HEK293T (cell line): ENCODE results near the gene AP3S2.
"Not testable (repeated sequence)": the region's sequence is repeated elsewhere in the genome, so short reads cannot be mapped to it uniquely, and the experiment has no call there.

ENCODE experiments used
- CTCF ChIA-PET: fragments of 350-600 bp; formaldehyde crosslinking; extraction: SDS; loops from one replicate; lab custom pipeline; 2021; ENCODE audit warnings: antibody characterized with exemption, inconsistent platforms; lab: Yijun Ruan, JAX
- POLR2A ChIA-PET: fragments of 350-600 bp; formaldehyde crosslinking; extraction: SDS; loops from one replicate; lab custom pipeline; 2020; ENCODE audit warnings: antibody characterized with exemption, inconsistent platforms; lab: Yijun Ruan, JAX
- DNase-seq: peaks from one replicate; pipeline ENCODE4 v3.0.0; 2012; ENCODE audit warnings: mixed read lengths; ENCODE audit errors: extremely low spot score
- ARNT ChIP-seq: fragments of 450-650 bp; IDR thresholded peaks from 2 replicates; pipeline ENCODE4 v1.6.1; 2017; ENCODE audit warnings: mild to moderate bottlenecking
- BHLHE40 ChIP-seq: fragments of 450-650 bp; IDR thresholded peaks from 2 replicates; pipeline ENCODE4 v1.6.1; 2016; ENCODE audit warnings: mild to moderate bottlenecking, moderate library complexity, borderline replicate concordance
- CTBP1 ChIP-seq: fragments of 450-650 bp; IDR thresholded peaks from 2 replicates; pipeline ENCODE4 v1.6.1; 2016; ENCODE audit warnings: borderline replicate concordance
- ELF4 ChIP-seq: fragments of 450-650 bp; IDR thresholded peaks from 2 replicates; pipeline ENCODE4 v1.6.1; 2017; ENCODE audit warnings: antibody characterized with exemption
- FOXA1 ChIP-seq: fragments of 450-650 bp; IDR thresholded peaks from 2 replicates; pipeline ENCODE4 v1.6.1; 2016; ENCODE audit warnings: mild to moderate bottlenecking
- FOXK2 ChIP-seq: fragments of 450-650 bp; IDR thresholded peaks from 2 replicates; pipeline ENCODE4 v1.6.1; 2016; ENCODE audit warnings: mild to moderate bottlenecking
- FOXM1 ChIP-seq: fragments of 450-650 bp; IDR thresholded peaks from 2 replicates; pipeline ENCODE4 v1.6.1; 2017; ENCODE audit warnings: mild to moderate bottlenecking, borderline replicate concordance
- HDGF ChIP-seq: fragments of 450-650 bp; IDR thresholded peaks from 2 replicates; pipeline ENCODE4 v1.6.1; 2017; ENCODE audit warnings: antibody characterized with exemption, borderline replicate concordance
- L3MBTL2 ChIP-seq: fragments of 450-650 bp; conservative IDR thresholded peaks from 2 replicates; pipeline ENCODE4 v1.6.1; 2016; ENCODE audit warnings: mild to moderate bottlenecking
- LEF1 ChIP-seq: fragments of 450-650 bp; IDR thresholded peaks from 2 replicates; pipeline ENCODE4 v1.6.1; 2017; ENCODE audit warnings: mild to moderate bottlenecking, borderline replicate concordance
- NFRKB ChIP-seq: fragments of 450-650 bp; IDR thresholded peaks from 2 replicates; pipeline ENCODE4 v1.6.1; 2016; ENCODE audit warnings: mild to moderate bottlenecking, moderate library complexity
- PKNOX1 ChIP-seq: fragments of 450-650 bp; IDR thresholded peaks from 2 replicates; pipeline ENCODE4 v1.6.1; 2016
- SP1 ChIP-seq: fragments of 450-650 bp; IDR thresholded peaks from 2 replicates; pipeline ENCODE4 v1.6.1; 2017
- SUZ12 ChIP-seq: fragments of 450-650 bp; IDR thresholded peaks from 2 replicates; pipeline ENCODE4 v1.6.1; 2016; ENCODE audit warnings: mild to moderate bottlenecking
- TARDBP ChIP-seq: fragments of 450-650 bp; IDR thresholded peaks from 2 replicates; pipeline ENCODE4 v1.6.1; 2016
- ZNF384 ChIP-seq: fragments of 450-650 bp; IDR thresholded peaks from 2 replicates; pipeline ENCODE4 v1.6.1; 2016

AP3S2 gene

GRCh38 chr15:89899295-89899945 is 5.6 kb upstream of the AP3S2 start:
- no peak for DNase-seq
- ChIA-PET CTCF (interaction anchor here (0.6 to 0.9 kb wide), 7 partner anchors 11 to 199 kb away, joined by 3 to 5 read pairs (median 3); no protein-coding TSS in a partner anchor), POLR2A (interaction anchor here (0.7 kb wide), 1 partner anchor 13 kb away, joined by 3 read pairs; the partner anchor contains the start of gene ARPIN)
- no peak for TF ChIP-seq ELF4
- TF ChIP-seq FOXM1 = no peak
- TF ChIP-seq ARNT = no peak
- no peak for TF ChIP-seq LEF1
- no peak for TF ChIP-seq FOXK2
- TF ChIP-seq TARDBP = no peak
- TF ChIP-seq NFRKB = no peak
- TF ChIP-seq HDGF = no peak
- TF ChIP-seq SUZ12 = no peak
- TF ChIP-seq CTBP1 = no peak
- TF ChIP-seq FOXA1 = no peak

GRCh38 chr15:89898614-89899294 is 5.0 kb upstream of the AP3S2 start:
- TF ChIP-seq FOXK2 (no peak), ELF4 (no peak)
- DNase-seq = peak; percentile 67
- ChIA-PET CTCF (interaction anchor here (0.7 to 1.6 kb wide), 14 partner anchors 10 to 190 kb away, joined by 3 to 6 read pairs (median 4); partner anchors contain the start of gene ARPIN), POLR2A (interaction anchor here (0.7 to 1.5 kb wide), 2 partner anchors 14 kb away, joined by 3 to 10 read pairs; partner anchors contain the start of gene ARPIN)

GRCh38 chr15:89898146-89898545 is 4.4 kb upstream of the AP3S2 start:
- DNase-seq = no peak
- TF ChIP-seq ARNT (no peak), TARDBP (no peak), ELF4 (no peak), PKNOX1 (no peak), FOXA1 (no peak), ZNF384 (no peak), CTBP1 (no peak), NFRKB (no peak), SP1 (no peak), FOXM1 (no peak), BHLHE40 (no peak), SUZ12 (no peak), LEF1 (no peak), HDGF (no peak)
- CTCF ChIA-PET = interaction anchor here (0.7 to 1.6 kb wide), 10 partner anchors 10 to 191 kb away, joined by 3 to 6 read pairs (median 4); partner anchors contain the start of gene ARPIN
- POLR2A ChIA-PET = interaction anchor here (1.5 kb wide), 1 partner anchor 15 kb away, joined by 10 read pairs; the partner anchor contains the start of gene ARPIN

GRCh38 chr15:89893027-89893426 is 767 bp downstream of the AP3S2 start:
- no peak for DNase-seq
- ChIA-PET CTCF (no interaction called here), POLR2A (interaction anchor here (5.0 kb wide), 1 partner anchor 18 kb away, joined by 47 read pairs; the partner anchor contains the start of gene ARPIN)
- no peak for TF ChIP-seq SP1

GRCh38 chr15:89888214-89888804 is 5.5 kb downstream of the AP3S2 start:
- DNase-seq = peak; percentile 35
- TF ChIP-seq L3MBTL2 (no peak), PKNOX1 (0 out of 2 replicates have a peak, but pooled peaks have one; percentile 16)
- ChIA-PET POLR2A (interaction anchor here (0.8 to 1.4 kb wide), 4 partner anchors 11 to 138 kb away, joined by 3 to 4 read pairs (median 3); partner anchors contain the start of gene ARPIN), CTCF (interaction anchor here (0.7 to 2.4 kb wide), 8 partner anchors 10 to 133 kb away, joined by 3 to 15 read pairs (median 3); partner anchors contain the start of gene MESP2)

GRCh38 chr15:89885611-89886010 is 8.2 kb downstream of the AP3S2 start:
- TF ChIP-seq FOXM1 (no peak), CTBP1 (no peak), TARDBP (no peak), ZNF384 (no peak), BHLHE40 (no peak), FOXA1 (no peak), SUZ12 (no peak), SP1 (no peak), L3MBTL2 (no peak), HDGF (no peak), NFRKB (no peak), ARNT (no peak), PKNOX1 (no peak), ELF4 (no peak), FOXK2 (no peak)
- ChIA-PET CTCF (interaction anchor here (0.7 to 1.1 kb wide), 2 partner anchors 9 to 11 kb away, joined by 3 to 5 read pairs; no protein-coding TSS in a partner anchor), POLR2A (no interaction called here)
- DNase-seq = no peak

- POLR2A ChIA-PET, DNase-seq: not testable (repeated sequence)
- CTCF ChIA-PET = interaction anchor here (0.7 to 1.1 kb wide), 2 partner anchors 9 to 10 kb away, joined by 3 to 5 read pairs; no protein-coding TSS in a partner anchor
These were observed 8.6 kb downstream of the AP3S2 start for GRCh38 chr15:89885179-89885578.
